Measurements from ENCODE around the gene KLHDC7A. TPM values are rescaled to one million over a fixed set of nuclear protein-coding genes. Genes with fewer than 3 reads are reported as not detected.

The KLHDC7A gene
- polyA plus RNA-seq, 3 donors, result not detected

DNA sequence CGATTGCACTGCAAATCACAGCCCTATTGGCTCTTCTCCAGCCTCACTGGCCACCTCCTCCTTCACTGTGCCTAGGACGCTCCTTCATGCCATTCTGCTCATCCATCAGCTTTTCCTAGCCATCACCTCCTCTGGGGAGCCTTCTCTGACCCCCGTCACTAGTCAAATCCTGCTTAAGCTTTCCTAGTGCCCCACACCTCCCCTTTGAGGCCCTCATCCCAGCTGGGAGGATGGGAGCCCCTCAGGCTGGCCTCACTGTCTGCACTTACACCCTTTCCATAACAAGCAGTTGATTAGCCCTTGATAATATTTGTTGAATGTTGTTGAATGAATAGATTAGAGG, 50.7 kb downstream of the KLHDC7A start:
- H3K27me3 Mint-ChIP-seq (ENCODE audit: low read depth in 3 of 3), result peaks cover 5 to 6% (median 6%) of the 10 kb centered on the region in 3 donors
- intact Hi-C loops (cut with micrococcal nuclease), result no loop called here
- H2AFZ ChIP-seq (ENCODE audit: insufficient read depth, low read depth, low read length, poor library complexity, severe bottlenecking), result no peak overlapping the region
- H3K27ac ChIP-seq (ENCODE audit: low read depth in 1 of 2, low read length in 2 of 2), result no peak overlapping the region
- H3K9me3 Mint-ChIP-seq, result peaks cover 0 to 5% (median 0%) of the 10 kb centered on the region in 7 donors
- WGBS (ENCODE audit: insufficient coverage), result 67% methylated on average over 3 of the region's 3 CpGs
- no peaks in the 10 kb centered on the region for H3K4me1 ChIP-seq (ENCODE audit: control insufficient read depth in 1 of 2, insufficient read depth in 2 of 2, low read length in 2 of 2)
- H4K20me1 ChIP-seq (ENCODE audit: insufficient read depth, low read length), result no peaks in the 10 kb centered on the region
- no peak overlapping the region for H3K4me3 ChIP-seq (replicated peaks in 1 of 3; ENCODE audit: low read depth in 2 of 3, low read length in 3 of 3)
- no peak overlapping the region for H3K4me2 ChIP-seq (replicated peaks; ENCODE audit: extremely low read depth, low read length, poor library complexity, severe bottlenecking)
- H3K4me1 Mint-ChIP-seq, result no peaks in the 10 kb centered on the region
- H3K27ac Mint-ChIP-seq, result no peak overlapping the region
- no peak for DNase-seq
- H3K36me3 ChIP-seq (replicated peaks in 1 of 2; ENCODE audit: control insufficient read depth in 1 of 2, insufficient read depth in 2 of 2, low read length in 2 of 2), result no peaks in the 10 kb centered on the region
- H3K36me3 Mint-ChIP-seq, result no peaks in the 10 kb centered on the region
- H3K27me3 ChIP-seq (ENCODE audit: control insufficient read depth in 2 of 2, insufficient read depth in 2 of 2, low read length in 2 of 2), result no peaks in the 10 kb centered on the region
- H3K4me3 Mint-ChIP-seq, result no peak overlapping the region
- H3K79me2 ChIP-seq (ENCODE audit: insufficient read depth, low read length), result no peaks in the 10 kb centered on the region
- TF ChIP-seq, protein P1, sequence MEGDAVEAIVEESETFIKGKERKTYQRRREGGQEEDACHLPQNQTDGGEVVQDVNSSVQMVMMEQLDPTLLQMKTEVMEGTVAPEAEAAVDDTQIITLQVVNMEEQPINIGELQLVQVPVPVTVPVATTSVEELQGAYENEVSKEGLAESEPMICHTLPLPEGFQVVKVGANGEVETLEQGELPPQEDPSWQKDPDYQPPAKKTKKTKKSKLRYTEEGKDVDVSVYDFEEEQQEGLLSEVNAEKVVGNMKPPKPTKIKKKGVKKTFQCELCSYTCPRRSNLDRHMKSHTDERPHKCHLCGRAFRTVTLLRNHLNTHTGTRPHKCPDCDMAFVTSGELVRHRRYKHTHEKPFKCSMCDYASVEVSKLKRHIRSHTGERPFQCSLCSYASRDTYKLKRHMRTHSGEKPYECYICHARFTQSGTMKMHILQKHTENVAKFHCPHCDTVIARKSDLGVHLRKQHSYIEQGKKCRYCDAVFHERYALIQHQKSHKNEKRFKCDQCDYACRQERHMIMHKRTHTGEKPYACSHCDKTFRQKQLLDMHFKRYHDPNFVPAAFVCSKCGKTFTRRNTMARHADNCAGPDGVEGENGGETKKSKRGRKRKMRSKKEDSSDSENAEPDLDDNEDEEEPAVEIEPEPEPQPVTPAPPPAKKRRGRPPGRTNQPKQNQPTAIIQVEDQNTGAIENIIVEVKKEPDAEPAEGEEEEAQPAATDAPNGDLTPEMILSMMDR (IDR thresholded peaks at IDR 0.05), result no peak
- H3K9ac ChIP-seq (ENCODE audit: insufficient read depth, low read length, poor library complexity, severe bottlenecking), result no peak overlapping the region
- H3K9me3 ChIP-seq (replicated peaks in 1 of 2; ENCODE audit: control insufficient read depth in 1 of 2, insufficient read depth in 1 of 2, low read length in 2 of 2), result no peaks in the 10 kb centered on the region

DNA sequence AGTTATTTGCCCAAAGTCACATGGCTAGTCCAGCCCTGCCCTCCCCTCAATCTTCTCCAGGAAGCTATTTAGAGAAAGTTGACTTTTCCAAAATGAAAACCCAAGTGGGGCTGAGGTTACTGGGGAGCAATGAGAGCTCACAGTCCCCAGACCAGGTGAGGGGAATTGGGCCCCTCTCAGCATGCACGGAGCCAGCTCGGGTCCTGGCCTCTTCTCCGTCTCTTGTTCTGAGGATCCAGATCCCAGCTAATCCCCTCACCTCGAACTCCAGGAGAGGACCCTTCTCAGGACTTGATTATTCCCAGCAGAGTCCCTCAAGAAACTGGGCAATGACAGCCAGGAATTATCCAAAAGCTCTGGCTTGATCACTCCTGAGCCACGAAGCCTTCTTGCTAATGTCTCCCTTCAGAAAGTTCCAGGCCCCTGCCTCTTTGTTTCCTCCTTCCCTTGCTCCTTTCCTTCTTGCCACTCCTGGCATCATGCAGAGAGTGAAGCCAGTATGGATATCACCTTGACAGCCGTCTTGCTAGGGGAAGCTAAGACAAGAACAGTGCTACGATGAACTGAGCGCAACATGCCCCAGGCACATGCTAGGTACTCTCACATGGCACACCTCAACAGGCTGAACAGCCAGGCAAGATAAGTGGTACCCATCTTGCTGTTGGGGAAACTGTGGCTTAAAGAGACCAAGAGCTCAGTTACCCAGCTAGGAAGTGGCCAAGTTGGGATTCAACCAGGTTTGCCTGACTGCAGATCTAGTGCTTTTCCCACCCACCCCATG, 51.9 kb downstream of the KLHDC7A start:
- no peak overlapping the region for H3K4me3 ChIP-seq (replicated peaks in 1 of 3; ENCODE audit: low read depth in 2 of 3, low read length in 3 of 3)
- H3K27ac ChIP-seq (ENCODE audit: low read depth in 1 of 2, low read length in 2 of 2), result no peak overlapping the region
- H3K36me3 ChIP-seq (replicated peaks in 1 of 2; ENCODE audit: control insufficient read depth in 1 of 2, insufficient read depth in 2 of 2, low read length in 2 of 2), result no peaks in the 10 kb centered on the region
- TF ChIP-seq, protein P1 (IDR thresholded peaks at IDR 0.05), result no peak
- H2AFZ ChIP-seq (ENCODE audit: insufficient read depth, low read depth, low read length, poor library complexity, severe bottlenecking), result no peak overlapping the region
- intact Hi-C loops (cut with micrococcal nuclease), result no loop called here
- H3K9me3 Mint-ChIP-seq, result peaks cover 0 to 5% (median 0%) of the 10 kb centered on the region in 7 donors
- H3K4me3 Mint-ChIP-seq, result no peak overlapping the region
- H3K4me1 Mint-ChIP-seq, result no peaks in the 10 kb centered on the region
- H4K20me1 ChIP-seq (ENCODE audit: insufficient read depth, low read length), result no peaks in the 10 kb centered on the region
- DNase-seq, result no peak
- no peaks in the 10 kb centered on the region for H3K36me3 Mint-ChIP-seq
- no peak overlapping the region for H3K27ac Mint-ChIP-seq
- no peak overlapping the region for H3K9ac ChIP-seq (ENCODE audit: insufficient read depth, low read length, poor library complexity, severe bottlenecking)
- no peaks in the 10 kb centered on the region for H3K9me3 ChIP-seq (replicated peaks in 1 of 2; ENCODE audit: control insufficient read depth in 1 of 2, insufficient read depth in 1 of 2, low read length in 2 of 2)
- no peaks in the 10 kb centered on the region for H3K4me1 ChIP-seq (ENCODE audit: control insufficient read depth in 1 of 2, insufficient read depth in 2 of 2, low read length in 2 of 2)
- no peak overlapping the region for H3K4me2 ChIP-seq (replicated peaks; ENCODE audit: extremely low read depth, low read length, poor library complexity, severe bottlenecking)
- H3K27me3 ChIP-seq (ENCODE audit: control insufficient read depth in 2 of 2, insufficient read depth in 2 of 2, low read length in 2 of 2), result no peaks in the 10 kb centered on the region
- peaks cover 5 to 7% (median 6%) of the 10 kb centered on the region in 3 donors for H3K27me3 Mint-ChIP-seq (ENCODE audit: low read depth in 3 of 3)
- no peaks in the 10 kb centered on the region for H3K79me2 ChIP-seq (ENCODE audit: insufficient read depth, low read length)
- WGBS (ENCODE audit: insufficient coverage), result 80% methylated on average over 6 of the region's 8 CpGs
